GM08714 (cell line): ENCODE data around the gene DIP2C.
"Not testable (repeated sequence)": the region's sequence is repeated elsewhere in the genome, so short reads cannot be mapped to it uniquely, and the experiment has no call there.

Source experiments
- H3K4me3 ChIP-seq: fragments of 200-500 bp; sonication (Bioruptor generic); 2 replicates; pipeline ENCODE4 v1.5.1; 2014; ENCODE audit warnings: mild to moderate bottlenecking, low read length, inconsistent platforms
- ZNF274 ChIP-seq: IDR thresholded peaks from 2 replicates; pipeline ENCODE4 v1.6.1; 2012; ENCODE audit warnings: mild to moderate bottlenecking, low read depth, low read length

Gene DIP2C

DNA sequence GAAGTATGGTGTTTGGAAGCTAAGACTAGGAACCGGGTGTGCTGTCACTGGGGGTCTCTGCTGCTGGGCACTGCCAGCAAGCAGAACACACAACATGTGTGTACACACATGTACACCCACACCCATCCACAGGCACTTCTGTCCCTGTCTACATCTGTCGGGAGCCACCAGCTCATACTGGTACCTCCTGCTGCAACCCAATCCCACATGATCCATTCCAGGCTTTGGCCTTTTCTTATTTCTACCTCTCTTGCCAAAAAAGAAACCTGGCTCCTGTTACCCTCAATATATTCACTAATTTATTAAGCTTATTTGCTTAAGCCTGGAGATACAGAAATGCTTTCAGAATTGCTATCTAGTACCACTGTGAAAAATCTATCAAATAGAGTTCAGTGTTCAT is 246.0 kb downstream of the DIP2C start:
- TF ChIP-seq ZNF274 = no peak
- H3K4me3 ChIP-seq = no peak overlapping the region

DNA sequence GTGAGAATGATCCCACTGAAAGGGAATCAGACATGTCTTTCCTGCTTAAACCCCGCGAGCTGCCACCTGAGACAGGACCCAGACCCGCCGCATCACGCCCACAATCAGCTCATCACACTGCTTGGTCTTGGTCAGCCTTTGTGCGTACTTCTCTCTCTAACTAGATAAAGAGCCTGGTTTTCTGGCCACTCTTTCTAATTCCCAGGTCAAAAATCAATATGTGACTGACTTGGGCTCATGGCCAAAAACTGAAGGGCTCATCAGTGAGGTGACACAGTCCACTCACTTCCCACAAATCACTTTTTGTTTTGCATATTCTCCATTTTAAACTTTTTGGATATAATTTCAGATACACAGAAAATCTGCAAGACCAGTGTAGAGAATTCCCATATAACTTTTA is 247.3 kb downstream of the DIP2C start:
- TF ChIP-seq ZNF274 = no peak
- H3K4me3 ChIP-seq = no peak overlapping the region

DNA sequence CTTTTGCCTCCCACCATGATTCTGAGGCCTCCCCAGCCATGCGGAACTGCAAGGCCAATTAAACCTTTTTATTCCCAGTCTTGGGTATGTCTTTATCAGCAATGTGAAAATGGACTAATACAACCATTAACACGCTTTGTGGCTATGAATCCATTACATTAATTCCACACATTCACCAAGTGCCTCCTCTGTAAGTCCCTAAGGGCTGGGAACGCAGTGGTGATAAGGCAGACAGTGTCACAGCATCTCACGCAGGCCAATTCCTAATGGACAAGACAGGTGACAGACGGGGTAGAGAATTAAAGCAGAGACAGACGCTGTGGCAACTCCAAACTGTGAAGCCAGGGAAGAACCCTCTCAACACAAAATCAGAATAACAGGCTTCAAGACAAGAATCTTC is 247.8 kb downstream of the DIP2C start:
- no peak for TF ChIP-seq ZNF274
- H3K4me3 ChIP-seq = no peak overlapping the region

DNA sequence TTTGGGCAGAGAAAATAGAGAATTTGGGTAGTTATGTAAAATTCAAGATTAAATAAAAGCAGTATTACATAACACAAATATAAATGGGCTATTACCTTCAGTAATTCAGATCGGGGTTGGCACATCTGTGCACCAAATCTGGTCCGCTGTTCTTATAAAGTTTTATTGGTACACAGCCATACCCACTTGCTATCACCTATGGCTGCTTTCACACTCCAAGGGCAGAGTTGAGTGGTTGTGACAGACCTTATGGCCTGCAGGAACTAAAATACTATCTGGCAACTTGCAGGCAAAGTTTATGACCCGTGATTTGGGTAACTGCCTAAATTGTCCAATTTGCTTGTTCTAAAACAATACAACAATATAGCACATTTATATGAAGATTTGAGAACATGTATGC is 249.3 kb downstream of the DIP2C start:
- no peak for TF ChIP-seq ZNF274
- H3K4me3 ChIP-seq = no peak overlapping the region

DNA sequence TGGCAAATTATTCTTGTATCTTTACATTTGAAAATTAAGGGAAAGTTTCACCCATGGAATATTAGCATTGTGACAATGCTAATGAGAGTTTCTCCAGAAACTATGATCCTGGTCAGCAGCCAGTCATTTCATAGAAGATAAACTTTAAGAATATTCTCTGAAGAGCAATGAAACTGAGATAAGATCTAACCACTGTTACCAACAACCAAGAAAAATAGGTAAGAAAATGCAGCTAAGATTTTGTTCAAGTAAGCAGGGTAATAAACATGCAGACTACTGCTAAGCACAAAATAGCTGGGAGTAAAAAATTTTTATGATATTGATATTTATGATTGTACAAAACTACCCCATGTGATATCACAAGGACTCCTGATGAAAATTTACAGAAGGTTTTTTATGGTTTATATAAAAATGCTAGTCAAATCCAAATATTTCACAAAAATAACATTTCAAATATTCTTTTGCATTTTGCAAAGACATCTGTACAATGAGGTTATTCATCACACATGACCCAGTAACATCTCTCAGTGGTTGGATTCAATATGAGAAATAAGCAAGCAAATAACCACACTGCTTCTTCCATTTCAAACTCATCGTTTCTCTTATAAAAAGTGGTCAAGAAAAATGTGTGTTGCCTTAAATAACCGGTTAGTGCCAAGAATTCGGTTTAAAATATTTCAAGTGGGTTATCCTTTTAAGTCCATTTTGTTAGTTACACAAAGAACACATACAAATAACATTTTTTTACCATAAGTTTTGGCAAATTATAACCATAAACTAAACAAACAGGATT is 251.6 kb downstream of the DIP2C start:
- TF ChIP-seq ZNF274 = no peak
- H3K4me3 ChIP-seq = no peak overlapping the region

DNA sequence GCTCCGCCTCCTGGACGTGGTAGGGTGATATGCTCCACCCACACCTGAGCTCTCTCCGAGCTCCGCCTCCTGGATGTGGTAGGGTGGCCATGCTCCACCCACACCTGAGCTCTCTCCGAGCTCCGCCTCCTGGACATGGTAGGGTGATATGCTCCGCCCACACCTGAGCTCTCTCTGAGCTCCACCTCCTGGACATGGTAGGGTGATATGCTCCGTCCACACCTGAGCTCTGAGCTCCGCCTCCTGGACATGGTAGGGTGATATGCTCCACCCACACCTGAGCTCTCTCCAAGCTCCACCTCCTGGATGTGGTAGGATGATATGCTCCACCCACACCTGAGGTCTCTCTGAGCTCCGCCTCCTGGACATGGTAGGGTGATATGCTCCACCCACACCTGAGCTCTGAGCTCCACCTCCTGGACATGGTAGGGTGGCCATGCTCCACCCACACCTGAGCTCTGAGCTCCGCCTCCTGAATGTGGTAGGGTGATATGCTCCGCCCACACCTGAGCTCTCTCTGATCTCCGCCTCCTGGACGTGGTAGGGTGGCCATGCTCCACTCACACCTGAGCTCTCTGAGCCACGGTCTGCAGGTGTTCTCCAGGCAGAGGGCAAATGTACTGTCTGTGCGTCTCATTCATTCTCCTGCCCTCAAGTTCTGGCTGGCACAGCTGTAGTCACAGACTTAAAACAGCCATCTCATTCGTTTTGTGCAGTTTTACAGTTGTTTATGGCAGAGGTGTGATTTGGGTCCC is 252.4 kb downstream of the DIP2C start:
- H3K4me3 ChIP-seq = no peak overlapping the region

DNA sequence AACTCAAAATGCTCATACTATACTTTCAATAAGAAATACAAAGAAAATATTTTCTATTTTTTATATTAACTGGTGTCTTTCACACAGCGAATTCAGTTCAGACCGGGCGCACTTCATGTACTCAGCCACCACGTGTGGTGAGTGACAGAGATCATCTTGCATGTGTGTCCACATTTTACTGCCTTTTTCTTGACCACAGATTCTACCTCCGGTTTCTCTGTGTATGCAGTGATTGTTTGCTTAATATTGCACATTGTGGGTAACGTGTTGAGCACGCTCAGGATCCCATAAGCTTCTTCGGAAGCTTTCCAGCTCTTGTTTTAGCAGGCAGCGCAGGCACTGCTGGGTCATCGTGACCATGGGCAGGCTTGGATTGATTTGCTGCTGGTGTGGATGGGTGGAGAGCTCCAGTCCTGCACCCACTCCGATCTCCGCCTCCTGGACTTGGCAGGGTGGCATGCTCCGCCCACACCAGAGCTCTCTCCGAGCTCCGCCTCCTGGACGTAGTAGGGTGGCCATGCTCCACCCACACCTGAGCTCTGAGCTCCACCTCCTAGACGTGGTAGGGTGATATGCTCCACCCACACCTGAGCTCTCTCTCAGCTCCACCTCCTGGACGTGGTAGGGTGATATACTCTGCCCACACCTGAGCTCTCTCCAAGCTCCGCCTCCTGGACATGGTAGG is 253.3 kb downstream of the DIP2C start:
- TF ChIP-seq ZNF274 = no peak

More for the DNA sequence above, 252.4 kb downstream of the DIP2C start:
- TF ChIP-seq ZNF274 = no peak

DNA sequence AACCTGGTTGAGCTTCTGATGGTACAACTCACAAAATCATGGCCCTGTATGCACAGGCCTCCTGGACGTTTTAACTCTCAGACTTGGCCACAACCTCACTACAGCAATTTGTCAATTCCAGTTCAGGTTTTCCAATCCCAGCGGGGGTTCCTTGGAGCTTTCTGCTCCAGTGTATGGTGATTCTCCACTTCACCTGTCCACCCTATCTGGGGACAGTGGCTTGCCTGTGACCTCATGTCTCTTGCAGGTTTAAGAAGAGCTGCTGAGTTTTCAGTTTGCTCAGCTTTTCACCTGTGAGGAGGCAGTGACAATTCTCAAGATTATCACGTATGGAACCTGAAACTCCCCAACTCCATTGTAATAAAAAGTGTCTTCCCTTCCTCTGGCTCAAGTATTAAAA is 254.1 kb downstream of the DIP2C start:
- TF ChIP-seq ZNF274 = no peak

More for the DNA sequence above, 253.3 kb downstream of the DIP2C start:
- H3K4me3 ChIP-seq = no peak overlapping the region

DNA sequence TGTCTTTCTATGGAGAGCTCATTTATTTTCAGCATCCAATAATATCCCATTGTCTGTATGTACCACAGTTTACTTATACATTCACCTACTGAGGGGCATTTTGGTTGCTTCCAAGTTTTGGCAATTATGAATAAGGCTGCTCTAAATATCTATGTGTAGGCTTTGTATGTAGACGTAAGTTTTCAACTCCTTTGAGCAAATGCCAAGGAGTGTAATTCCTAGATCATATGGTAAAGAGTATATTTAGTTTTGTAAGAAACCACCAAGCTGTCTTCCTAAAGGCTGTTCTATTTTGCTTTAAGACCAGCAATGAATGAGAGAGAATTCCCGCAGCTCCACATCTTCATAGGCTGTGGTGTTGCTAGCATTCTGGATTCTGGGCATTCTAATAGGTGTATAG is 259.8 kb downstream of the DIP2C start:
- H3K4me3 ChIP-seq = no peak overlapping the region
- no peak for TF ChIP-seq ZNF274

More for the DNA sequence above, 254.1 kb downstream of the DIP2C start:
- H3K4me3 ChIP-seq = no peak overlapping the region

DNA sequence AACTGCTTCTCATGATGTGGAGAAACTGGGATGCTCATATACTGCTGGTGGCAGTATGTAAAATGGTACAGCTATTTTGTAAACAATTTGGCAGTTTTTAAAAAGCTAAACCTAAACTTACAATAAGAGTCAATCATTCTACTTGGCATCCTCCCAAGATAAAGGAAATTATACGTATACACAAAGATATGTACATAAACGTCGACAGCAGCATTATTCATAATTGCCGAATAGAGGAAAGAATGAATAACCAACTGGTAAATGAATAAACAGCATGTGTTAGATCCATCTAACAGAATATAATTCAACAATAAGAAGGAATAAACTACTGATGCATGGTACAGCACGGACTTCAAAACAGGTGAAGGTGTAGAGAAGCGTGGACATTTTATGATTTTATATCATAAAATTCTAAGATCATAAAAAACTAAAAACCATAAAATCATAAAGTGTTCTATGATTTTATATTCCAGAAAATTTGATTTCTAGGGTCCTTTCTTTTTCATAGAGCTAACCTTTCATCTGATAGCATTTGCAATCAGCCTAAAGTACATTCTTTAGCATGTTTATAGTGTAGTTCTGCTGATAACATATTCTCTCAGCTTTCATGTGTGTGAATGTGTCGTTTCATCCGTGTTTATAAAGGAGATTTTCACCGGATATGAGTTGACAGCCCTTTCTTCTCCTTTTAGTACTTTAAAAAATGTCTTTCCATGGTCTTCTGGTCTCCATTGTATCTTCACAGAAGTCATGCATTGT is 261.5 kb downstream of the DIP2C start:
- H3K4me3 ChIP-seq = no peak overlapping the region
- TF ChIP-seq ZNF274 = no peak

DNA sequence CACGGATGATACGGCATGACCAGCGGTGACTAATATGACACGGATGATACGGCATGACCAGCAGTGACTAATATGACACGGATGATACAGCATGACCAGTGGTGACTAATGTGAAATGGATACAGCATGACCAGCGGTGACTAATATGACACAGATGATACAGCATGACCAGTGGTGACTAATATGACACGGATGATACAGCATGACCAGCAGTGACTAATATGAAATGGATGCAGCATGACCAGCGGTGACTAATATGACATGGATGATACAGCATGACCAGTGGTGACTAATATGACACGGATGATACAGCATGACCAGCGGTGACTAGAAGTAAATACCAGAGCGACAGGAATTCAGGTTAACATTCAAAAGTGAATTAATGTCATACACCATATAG is 264.1 kb downstream of the DIP2C start:
- not testable (repeated sequence) for H3K4me3 ChIP-seq

DNA sequence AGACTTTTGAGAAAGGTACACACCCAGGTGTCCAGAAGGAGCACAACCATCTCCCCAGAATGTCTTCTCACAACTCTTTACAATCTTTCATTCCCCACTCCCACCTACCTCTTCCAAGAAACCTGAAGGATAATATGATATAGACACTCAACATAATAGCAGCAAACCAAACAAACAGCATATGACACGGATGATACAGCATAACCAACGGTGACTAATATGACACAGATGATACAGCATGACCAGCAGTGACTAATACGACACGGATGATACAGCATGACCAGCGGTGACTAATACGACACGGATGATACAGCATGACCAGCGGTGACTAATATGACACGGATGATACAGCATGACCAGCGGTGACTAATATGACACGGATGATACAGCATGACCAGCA is 264.7 kb downstream of the DIP2C start:
- not testable (repeated sequence) for H3K4me3 ChIP-seq

DNA sequence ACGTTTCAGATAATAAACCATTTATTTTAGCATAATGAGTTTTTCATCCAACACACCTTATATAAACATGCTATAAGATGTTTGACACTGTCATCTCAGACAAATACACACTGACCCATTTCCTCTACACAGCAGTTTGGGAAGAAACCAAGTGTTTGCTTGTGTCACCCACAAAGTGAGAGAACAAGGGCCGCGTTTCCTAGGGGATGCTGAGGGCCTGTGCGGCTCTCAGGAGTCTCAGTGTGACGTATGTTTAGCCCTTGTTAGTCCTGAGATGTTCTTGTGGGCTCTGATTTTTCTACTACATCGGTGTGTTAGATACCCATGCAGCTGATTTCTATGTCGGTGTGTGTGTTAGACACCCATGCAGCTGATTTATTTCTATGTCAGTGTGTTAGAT is 266.3 kb downstream of the DIP2C start:
- TF ChIP-seq ZNF274 = no peak
- H3K4me3 ChIP-seq = no peak overlapping the region

DNA sequence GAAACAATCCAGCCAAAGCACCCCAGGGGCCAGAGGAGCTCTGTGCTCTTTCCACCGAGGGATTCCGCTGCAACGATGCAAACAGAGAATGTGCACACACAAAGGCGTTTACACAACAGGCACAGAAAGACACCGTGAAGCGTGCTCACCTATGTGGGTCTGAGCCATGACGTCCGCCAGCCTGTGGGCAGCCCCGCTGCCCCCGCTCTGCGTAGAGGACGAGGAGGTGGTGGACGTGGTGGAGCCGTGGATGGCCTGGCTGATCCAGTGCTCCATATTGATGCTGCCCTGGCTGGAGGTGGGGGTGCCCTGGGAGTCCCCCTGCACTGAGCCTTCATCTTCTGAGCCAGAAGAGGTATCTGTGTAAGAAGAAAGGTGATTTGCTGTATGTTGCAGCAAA is 266.8 kb downstream of the DIP2C start:
- TF ChIP-seq ZNF274 = no peak
- H3K4me3 ChIP-seq = no peak overlapping the region
